HG03460 (cell line): ENCODE measurements around the gene FAAP100.

Source experiments
- ATAC-seq: cut with Tn5 transposase; IDR thresholded peaks from one replicate; pipeline ENCODE4 v1.9.1; 2021; ENCODE audit not compliant: unreplicated experiment

Gene FAAP100

DNA sequence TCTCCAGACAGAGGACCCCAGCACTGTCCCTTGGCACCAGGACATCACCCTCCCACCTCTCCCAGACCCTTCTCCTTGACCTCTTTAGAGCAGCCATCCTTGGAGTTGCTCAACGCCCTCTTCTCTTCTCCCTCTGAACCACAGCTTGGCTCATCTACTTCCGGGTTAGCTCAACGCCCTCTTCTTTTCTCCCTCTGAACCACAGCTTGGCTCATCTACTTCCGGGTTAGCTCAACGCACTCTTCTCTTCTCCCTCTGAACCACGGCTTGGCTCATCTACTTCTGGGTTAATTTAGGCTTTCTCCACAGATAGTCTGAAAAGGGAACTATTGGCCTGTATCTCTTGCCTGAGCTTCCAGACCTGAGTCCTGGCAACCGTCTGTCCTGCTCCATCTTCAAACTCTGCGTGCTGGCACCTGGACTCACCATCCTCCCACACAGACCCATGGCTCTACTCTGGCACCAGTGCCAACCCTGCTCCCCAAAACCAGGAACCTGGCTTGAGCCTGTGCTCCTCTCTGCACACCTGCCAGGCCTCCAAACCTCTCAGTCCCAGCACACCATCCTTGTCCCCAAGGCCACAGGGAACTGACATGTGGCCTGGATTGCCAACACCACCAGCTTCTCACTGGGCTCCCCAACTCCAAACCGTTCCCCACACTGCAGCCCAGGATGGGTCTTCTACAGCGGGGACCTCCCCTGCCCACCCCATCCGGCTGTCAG lies 25.3 kb upstream of the FAAP100 start:
- no peak for ATAC-seq

DNA sequence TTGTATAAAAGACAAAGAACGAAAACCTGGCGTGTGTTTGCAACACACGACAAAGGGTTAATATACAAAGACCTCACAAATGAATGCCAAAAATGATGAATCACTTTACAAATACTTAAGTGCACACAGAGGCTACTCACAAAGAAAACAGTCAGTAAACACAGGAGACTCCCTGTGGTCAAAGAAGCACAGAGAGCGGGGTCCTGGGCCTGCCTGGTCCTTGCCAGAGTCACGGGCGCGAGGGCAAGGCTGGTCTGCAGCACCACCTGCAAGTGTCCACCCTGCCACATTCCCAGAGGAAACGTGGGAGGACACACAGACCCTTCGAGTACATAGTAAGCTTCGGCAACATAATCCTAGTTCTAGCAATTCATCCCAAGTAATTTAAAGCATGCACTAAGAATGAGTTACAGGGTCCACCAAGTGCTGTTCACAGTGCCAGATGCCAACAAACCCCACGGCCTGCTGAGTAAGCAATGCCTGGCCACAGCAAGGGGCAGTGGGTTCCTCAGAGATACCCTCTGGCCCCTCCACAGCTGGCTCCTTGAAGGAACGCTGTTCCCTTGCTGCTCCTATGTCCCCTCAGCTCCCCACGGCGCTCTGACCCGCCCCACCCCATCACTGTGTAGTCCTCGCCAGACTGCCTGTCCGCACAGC lies 24.6 kb upstream of the FAAP100 start:
- ATAC-seq, result no peak

DNA sequence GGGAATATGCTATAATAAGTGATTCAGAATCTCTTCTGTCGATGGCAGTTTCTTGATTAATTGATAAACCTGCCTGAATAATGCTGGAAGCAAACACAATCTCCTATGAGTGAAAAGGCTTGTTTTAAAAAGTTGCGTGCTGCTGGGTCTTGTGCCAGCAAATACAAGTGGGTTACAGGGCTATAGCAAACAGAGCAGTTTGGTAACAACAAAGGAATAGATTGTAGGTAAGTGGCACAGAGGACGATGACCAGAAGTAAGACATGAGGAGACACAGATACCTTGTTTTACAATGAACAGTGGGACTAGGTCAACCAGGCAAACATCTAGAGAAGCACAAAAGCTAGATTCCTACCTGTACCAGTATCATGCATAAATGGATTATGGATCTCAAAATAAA lies 23.7 kb upstream of the FAAP100 start:
- ATAC-seq, result no peak

DNA sequence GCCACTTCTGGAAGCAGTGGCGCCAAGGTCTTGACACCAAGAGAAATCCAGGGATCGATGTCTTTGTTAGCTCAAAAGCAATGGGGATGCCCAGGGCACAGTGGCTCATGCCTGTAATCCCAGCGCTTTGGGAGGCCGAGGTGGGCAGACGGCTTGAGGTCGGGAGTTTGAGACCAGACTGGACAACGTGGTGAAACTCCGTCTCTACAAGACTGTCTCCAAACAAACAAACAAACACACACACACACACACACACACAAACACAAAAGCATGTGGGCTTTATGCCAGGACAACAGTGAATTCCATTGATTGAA lies 22.4 kb upstream of the FAAP100 start:
- ATAC-seq, result no peak

DNA sequence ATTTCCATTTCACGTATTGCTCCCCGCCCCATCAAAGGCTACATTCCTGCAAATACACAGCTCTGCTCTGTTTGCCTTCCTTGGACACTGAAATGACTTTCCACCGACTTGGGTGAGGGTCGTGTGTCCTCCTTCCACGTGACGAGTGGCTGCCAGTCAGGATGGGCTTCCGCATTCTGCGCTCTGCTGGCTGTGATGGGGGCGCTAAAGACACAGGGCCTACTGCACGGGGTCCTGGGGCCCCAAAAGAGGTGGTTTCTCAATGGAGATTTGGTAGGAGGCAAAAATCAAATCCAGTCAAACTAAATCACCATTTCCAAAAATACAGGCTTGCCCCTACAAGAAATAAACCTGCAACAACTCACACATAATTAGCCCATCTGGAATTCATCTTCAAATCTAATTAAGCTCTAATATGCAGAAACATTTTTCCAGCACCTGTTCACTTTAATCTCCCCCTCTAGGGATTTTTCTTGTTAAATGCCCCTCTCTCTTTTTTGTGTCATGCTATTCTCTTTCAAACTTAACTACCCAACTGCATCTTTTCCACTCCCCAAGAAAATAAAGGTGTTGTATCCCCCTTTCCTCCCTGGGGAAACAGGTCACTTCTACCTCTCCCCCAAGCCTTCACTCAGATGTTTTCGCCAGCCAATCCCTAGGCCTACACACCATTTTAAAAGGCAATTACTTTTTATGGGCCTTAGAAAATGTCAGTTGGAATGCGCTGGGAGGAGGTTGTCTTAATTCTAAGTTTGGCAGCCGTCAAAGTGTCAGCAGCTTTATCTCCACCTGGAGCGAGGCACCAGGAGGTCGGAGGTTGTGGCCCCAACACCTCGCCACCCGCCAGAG lies 21.9 kb upstream of the FAAP100 start:
- no peak for ATAC-seq

DNA sequence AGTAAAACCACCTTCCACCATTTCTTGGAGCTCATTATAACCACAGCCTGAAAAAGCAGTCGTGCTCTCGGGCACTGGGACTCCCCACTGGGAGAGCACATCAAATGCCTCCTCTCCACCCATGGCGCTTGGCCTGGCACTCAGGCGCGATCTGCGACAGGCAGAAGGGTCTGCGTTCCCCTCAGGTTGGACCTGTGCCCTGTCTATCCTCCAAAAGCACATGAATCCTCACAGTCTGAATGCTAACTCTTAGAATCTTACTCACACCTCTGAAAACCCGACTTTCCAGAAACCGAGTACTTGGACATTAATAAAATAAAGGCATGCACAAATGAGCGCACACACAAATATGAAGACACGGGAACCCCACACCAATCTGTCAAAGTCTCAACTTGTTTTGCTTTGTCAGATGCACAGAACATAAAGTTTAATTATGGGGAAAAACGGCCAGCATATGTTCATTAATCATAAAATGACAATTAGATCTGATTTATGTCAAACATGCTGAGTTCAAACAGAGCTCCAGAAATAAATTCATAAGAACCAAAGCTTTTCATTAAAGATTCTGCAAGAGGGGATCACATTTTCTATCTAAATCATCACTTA lies 20.5 kb upstream of the FAAP100 start:
- no peak for ATAC-seq

DNA sequence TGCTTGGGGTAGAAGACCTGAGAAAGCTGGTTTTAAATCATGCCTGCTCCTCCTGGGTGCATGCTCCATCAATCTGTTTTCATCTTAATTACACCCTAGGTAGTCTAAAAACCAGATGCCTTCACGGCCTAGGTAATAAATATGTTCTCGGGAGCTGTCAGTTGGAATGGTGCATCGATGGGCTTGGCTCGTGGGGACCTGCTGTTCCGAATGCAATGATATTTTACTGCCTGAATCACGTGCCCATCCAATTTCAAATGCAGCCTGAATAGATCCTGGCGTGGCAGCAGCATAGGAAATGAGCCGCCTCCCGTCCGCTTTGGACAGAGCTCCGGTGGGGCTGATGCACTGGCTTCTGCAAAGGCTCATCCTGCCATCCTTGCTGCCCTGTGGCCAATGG lies 18.8 kb upstream of the FAAP100 start:
- ATAC-seq, result no peak

DNA sequence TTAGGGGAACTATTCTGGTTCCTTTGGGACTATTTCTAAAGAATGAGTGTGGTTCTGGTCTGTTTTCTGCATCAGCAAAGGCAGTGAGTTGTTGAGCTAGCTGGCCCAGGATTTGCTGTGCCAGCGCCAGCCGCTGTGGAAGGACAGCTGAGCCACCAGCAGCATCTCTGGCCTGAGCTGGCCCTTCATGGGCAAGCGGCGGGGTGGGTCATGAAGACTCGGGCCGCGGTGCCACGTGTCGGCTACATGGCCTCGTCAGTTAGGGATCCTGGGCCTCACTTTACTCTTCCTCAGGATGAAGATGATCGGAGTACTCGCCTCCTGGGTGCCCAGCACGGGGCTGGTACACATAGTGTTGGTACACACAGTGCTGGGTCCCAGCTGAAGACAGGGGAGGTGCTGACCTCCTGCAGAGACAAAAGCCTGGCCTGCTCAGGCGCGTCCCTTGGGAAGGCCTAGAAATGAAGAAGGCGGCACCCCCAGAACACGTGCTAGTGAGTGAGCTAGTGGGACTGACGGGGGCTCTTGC lies 17.9 kb upstream of the FAAP100 start:
- ATAC-seq, result no peak

DNA sequence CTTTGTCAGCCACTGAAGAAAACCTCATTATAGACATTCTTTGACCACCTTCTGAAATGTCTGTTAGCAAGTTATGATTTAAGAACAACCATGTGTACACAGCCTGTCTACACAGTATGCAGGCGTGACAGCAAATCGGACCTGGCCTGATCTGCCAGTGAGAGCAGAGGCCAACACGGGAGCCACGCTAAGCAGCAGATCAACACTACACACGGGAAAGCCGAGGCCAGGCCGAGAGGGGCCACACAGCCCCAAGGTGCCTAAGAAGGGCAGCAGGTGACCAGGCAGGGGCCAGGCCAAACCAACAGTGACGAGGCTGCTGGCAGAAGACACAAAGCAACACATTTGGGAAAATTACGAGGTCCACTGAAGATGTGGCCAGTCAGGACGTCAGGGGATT lies 16.3 kb upstream of the FAAP100 start:
- no peak for ATAC-seq

DNA sequence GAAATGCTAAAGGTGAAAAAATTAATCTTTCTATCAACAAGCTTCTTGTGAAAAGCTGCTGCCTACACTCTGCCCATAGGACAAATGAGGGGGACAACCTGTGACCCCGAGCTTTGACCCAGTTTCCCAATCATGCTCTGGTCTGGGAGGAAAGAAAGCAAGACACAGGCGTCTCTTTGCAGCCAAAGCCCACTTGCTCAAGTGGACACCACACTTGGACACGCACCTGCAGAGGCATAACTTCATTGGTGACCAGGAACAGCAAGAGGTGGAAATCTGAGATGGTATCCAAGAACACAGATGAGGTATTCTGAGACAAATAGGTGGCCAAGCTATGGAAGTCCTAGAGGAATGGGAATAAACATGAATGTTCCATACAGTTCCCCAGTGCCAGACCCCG lies 15.0 kb upstream of the FAAP100 start:
- no peak for ATAC-seq

DNA sequence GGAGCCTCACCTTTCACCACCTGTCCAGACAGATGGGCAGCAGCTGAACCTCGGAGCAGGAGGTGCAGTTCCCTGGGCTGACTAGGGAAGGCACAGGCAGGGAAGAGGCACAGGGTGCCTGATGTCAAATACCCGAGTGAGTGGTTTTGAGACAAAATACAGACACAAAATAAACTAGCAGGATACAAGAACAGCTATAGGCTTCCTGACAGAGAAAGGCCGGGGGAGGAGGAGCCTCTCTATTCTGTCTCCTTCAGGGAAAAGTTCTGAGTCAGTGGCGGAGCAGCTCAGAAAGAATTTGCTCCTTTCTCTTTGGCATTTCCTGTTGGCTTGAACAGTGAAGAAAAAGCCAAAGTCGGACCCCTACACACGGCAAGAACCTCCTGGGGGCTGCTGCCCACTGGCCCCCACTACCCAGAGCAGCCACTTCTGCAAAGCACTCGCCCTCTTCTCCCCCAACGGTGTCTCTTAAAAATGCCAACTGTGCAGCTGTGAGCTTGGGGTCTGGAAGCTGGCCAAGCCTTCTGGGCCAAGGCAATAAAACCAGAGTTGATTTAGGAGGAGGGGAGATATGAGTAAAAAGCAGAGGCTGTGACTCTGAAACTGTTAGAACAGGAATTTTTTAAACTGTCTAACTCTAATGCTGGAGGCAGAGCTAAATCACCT lies 14.4 kb upstream of the FAAP100 start:
- no peak for ATAC-seq

DNA sequence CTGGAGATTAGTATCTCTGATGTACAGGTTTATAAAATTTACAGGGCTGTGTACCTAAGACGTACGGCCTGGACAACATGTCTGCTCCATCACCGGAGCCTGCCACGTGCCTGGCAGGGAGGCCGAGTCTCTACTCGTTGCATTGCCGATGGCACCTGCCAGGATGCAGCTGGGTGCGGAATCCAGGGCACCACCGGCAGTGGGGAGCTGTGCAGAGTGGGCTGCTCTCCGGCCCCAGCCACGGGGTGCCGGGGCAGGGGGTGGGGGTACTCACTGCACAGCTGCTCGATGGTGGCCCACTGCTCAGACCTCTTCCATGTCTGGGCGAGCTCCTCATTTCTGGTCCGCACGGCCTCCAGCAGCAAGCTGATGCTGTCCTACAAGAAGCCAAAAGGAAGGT lies 13.1 kb upstream of the FAAP100 start:
- no peak for ATAC-seq

DNA sequence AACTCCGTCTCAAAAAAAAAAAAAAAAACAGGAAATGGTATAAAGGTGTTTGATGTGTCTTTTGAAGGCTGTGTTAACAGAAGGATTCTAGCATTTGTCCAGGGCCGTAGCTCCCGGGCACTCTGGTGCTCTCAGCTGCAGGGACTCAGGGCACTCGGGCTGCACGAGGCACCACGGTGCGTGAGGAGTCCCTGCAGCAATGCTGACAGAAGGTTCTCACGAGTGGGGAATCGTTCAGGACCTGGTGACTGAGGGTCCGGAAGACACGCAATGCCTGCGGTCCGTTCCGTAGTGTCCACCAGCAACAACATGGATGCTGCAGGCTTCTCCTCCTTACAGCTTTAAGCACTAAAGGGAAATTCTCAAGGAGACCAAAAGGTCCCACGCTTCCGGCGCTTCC lies 12.6 kb upstream of the FAAP100 start:
- no peak for ATAC-seq

DNA sequence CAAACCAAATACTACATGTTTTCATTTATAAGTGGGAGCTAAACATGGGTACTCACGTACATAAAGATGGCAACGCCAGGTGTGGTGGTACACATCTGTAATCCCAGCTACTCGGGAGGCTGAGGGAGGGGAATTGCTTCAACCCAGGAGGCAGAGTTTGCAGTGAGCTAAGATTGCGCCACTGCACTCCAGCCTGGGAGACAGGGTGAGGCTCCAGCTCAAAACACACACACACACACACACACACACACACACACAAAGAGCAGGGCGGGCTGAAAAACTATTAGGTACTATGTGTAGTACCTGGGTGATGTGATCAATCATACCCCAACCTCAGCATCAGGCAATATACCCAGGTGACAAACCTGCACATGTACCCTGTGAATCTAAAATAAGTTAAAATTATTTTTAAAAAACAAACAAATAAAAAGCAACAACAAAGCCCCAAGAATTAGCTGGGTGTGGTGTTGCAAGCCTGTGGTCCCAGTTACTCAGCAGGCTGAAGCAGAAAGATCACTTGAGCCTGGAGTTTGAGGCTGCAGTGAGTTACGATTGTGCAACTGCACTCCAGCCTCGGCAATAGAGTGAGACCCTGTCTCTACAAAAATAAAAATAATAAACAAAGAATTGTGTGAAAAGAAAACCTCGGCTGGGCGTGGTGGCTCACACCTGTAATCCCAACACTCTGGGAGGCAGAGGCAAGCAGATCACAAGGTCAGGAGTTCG lies 11.9 kb upstream of the FAAP100 start:
- no peak for ATAC-seq

DNA sequence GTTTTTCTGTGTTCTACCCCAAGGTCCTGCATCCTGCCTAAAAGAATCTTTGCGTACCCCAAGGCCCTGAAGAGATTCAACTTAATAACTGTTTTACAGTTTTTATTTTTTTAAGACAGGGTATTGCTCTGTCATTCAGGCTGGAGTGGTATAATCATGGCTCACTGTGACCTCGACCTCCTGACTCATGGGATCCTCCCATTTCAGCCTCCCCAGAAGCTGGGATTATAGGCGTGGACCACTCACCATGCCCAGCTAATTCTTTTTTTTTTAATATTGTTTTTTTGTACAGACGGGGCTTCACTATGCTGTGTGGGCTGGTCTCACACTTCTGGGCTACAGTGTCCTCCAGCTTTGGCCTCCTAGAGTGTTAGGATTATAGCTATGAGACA lies 9.3 kb upstream of the FAAP100 start:
- ATAC-seq, result no peak

DNA sequence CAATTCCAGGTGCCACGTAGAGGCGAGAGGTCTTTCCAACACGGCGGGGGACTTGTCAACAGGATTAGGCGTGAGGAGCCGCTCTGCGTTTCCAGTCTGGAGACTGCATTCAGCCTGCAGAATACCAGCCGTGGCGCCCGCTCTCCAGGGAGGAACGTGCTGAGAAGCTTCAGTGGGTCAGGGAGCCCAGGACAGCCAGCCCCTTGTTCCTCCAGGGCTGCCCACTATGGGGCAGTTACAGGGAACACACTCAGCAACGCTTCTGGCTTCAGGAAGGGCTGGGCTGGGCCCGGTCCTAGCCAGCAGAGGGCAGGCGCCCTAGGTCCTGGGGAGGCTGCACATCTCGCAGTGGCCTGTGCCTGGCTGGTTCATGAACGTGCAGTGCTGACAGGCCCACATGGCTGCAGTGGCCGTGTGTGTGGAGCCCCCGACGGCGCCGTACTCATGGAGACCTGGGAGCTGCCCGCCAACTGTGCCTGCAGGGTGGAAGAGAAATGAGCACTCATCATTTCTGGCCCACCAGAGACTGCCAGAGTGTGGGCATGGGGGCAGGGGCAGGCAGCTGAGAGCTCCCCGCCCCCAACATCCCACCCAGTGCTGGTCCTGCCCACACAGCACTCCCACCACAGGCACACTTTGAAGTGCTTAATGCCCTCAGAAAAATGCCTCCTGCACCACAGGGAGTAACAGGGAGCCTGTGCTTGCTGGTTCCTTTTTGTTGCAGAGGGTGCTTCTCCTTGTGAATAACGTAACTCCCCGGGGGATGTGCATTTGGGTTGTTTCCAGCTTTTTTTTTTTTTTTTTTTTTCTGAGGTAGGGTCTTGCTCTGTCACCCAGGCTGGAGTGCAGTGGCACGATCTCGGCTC lies 7.0 kb upstream of the FAAP100 start:
- ATAC-seq, result no peak

DNA sequence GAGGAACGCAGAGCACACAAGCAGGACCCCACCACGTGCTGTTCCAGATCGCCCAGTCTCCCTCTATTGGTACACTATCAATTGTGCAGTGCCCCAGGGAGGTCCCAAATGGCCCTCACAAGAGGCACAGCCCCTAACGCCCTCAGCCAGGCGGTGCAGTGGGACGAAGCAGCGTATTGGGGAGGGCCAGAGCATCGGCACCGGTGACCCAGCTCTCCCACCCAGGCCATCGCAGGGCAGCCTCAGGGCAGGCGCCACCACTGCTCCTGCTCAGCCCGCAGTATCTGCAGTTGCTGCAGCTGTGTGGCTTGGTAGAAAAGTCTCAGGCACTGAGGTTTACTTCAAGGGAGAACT lies 5.9 kb upstream of the FAAP100 start:
- ATAC-seq, result no peak

DNA sequence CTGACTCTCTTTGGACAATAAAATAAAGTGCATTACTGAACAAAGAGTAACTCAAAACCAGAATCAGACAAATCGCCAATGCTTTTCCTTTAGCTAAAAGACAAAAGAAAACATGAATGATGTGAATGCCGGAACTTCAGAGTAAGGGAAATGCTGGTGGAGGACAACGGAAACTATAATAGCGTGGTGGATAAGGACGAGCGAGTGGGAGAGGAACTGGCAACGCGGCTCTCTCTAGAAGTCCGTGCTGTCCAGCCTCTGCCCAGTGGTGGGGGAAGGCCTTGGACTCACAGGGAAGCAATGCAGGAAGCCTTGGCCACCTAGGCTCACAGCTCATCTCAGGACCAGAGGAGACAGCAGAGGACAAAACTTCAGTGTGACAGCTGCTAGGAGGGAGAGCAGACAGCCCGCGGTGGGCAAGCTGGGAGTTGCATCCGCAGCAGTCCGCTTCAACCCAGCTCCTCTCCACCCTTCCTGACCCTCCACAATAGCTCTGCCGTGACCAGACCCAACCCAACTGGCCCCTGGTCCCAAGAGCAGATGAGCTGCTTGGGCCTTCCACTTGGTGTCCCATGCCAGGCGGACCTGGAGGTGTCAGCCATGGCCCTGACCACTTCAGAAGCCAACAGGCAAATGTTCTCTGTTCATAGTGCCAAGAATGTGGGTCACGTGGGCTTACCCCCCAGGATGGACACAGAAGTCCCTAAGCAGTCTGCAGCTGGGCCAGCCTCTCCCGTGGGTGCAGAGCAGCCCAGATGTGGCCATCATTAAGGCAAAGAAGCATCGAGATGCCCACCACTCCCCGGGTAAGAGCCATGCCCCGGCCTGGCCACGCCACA lies 5.3 kb upstream of the FAAP100 start:
- ATAC-seq, result no peak

DNA sequence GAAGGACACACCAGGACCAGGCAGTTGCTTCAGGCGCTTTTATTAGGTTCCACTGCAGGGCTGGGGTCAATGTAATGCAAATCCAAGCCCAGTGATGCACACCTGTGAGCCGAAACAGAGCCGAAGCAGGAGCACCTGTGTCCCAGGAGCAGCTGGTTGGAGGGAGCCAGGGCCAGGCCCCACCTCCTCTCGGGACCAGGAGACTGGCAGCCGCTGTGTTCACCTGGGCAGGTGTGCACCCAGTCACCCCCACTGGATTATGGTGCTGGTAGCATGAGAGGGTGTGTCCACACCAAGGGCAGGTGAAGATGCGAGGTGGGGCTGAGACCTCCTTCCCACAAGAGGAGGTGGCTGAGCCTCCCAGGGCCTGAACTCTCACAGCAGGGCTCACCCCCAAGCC lies 4.7 kb upstream of the FAAP100 start:
- no peak for ATAC-seq
